Measurements from ENCODE around the gene CDK14. TPM values are rescaled to one million over a fixed set of nuclear protein-coding genes. Genes with fewer than 3 reads are reported as not detected.

Gene CDK14
- total and polyA plus RNA-seq, 2 donors (not counting 3 experiments of a cell fraction or from before 2014, with no cell fraction given) = 5.5 to 34.2 TPM

GRCh38 chr7:91230503-91230902, 634.4 kb downstream of the CDK14 start:
- DNase-seq (ENCODE audit: low read depth, low spot score) (no peak), FAIRE-seq (no peak)
- dilution Hi-C loops (cut with MboI; ENCODE audit: extremely low pct_ligation_motif_present, low sequenced_read_pairs) = no loop called here
- intact Hi-C loops (cut with micrococcal nuclease) = no loop called here
- Histone ChIP-seq H3K27ac (ENCODE audit: insufficient read depth, low read depth, low read length) (no peak overlapping the region), H2AFZ (ENCODE audit: low read depth, low read length) (no peak overlapping the region), H3K9ac (replicated peaks; ENCODE audit: extremely low read depth, insufficient read depth, low read length) (no peak overlapping the region), H4K20me1 (replicated peaks; ENCODE audit: control insufficient read depth, extremely low read depth, insufficient read depth, low read length) (no peaks in the 10 kb centered on the region), H3K36me3 (ENCODE audit: control insufficient read depth in 2 of 2, extremely low read depth in 1 of 2, insufficient read depth in 2 of 2, low read length in 2 of 2) (no peaks in the 10 kb centered on the region), H3K79me2 (ENCODE audit: control insufficient read depth, insufficient read depth, low read length) (no peaks in the 10 kb centered on the region), H3K9me1 (replicated peaks; ENCODE audit: control insufficient read depth, extremely low read depth, insufficient read depth, low read length) (peaks cover 2% of the 10 kb centered on the region), H3K9me3 (replicated peaks; ENCODE audit: control insufficient read depth, insufficient read depth, low read length) (no peaks in the 10 kb centered on the region), H3K4me2 (ENCODE audit: insufficient read depth, low read length) (no peak overlapping the region), H3K4me1 (ENCODE audit: control insufficient read depth, extremely low read depth, insufficient read depth, low read length) (peaks cover 17% of the 10 kb centered on the region), H3K4me3 (replicated peaks in 1 of 3; ENCODE audit: insufficient read depth in 1 of 3, low read depth in 1 of 3, low read length in 3 of 3) (no peak overlapping the region), H3K27me3 (ENCODE audit: control insufficient read depth in 2 of 2, insufficient read depth in 2 of 2, low read length in 2 of 2) (no peaks in the 10 kb centered on the region)
- BruUV-seq (replicated peaks) = no TSS peak
- ChIA-PET CTCF (no interaction called here), POLR2A (no interaction called here)
- TF ChIP-seq MAX (IDR thresholded peaks at IDR 0.05; ENCODE audit: insufficient read depth, insufficient read length) (no peak), MYC (IDR thresholded peaks at IDR 0.05; ENCODE audit: low read depth, low read length) (no peak), CTCF (IDR thresholded peaks at IDR 0.05; ENCODE audit: extremely low read depth in 1 of 2, insufficient read depth in 1 of 2, low read depth in 1 of 2, low read length in 2 of 2) (no peak), FOS (IDR thresholded peaks at IDR 0.05; ENCODE audit: borderline replicate concordance, insufficient read depth, low read length) (no peak), GATA2 (IDR thresholded peaks at IDR 0.05; ENCODE audit: insufficient read depth, insufficient read length, low read depth, low read length) (no peak), EZH2 (IDR thresholded peaks at IDR 0.05; ENCODE audit: borderline replicate concordance, low read depth, low read length, severe bottlenecking) (no peak), POLR2AphosphoS5 (IDR thresholded peaks at IDR 0.05; ENCODE audit: insufficient read depth, low read depth, low read length) (no peak), JUN (IDR thresholded peaks at IDR 0.05; ENCODE audit: borderline replicate concordance, insufficient read depth, insufficient read length, low read depth) (no peak), POLR2A (IDR thresholded peaks at IDR 0.05; ENCODE audit: low read depth, low read length) (no peak)
